GM11168 (cell line): ENCODE measurements around the gene EPB41L2.

ENCODE experiments used
- in situ Hi-C: fragments of 300-500 bp; cut with MboI; formaldehyde crosslinking; loops from one replicate; pipeline ENCODE4 v1.12.0; 2022; ENCODE audit warnings: low sequenced_read_pairs; ENCODE audit not compliant: unreplicated experiment

The EPB41L2 gene

DNA sequence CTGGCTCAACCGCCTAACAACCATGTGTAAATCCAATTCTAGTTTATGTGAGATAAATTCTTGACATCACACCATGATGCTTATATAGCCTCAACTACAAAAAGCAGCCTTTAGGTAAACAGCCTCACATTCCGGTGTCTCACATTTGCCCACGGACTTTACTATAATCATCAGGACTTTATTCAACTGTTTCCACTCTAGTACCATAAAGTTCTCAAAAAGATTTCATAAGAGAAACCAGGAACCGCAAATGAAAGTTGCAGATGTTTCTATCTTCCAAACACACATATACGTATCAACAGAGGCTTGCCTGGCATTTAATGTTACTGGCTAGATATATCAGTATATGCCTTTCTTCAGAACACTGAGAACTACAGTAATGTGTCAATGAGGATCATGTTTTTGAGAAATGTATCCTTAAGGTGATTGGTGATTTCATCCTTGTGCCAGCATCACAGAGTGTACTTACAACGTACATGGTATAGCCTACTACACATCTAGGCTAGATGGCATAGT lies 80.0 kb downstream of the EPB41L2 start:
- in situ Hi-C loops: no loop called here

DNA sequence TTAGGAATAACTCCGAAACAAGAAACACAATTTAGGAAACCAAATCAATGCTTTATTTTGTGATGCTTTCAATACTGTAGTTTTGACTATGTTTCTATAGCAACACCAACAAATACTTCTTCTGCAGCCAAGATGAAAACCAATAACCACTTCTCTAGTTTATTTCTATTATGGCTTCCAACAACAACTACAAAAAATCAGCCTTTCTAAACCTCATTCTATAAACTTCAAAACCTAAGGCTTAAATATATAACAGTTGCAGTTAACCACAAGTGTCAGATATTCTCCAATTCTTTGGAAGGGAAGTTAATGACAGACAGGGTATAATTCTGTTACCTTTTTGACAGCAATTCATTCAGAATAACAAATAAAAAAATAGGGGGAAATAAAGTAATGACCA lies 80.9 kb downstream of the EPB41L2 start:
- in situ Hi-C loops: no loop called here

DNA sequence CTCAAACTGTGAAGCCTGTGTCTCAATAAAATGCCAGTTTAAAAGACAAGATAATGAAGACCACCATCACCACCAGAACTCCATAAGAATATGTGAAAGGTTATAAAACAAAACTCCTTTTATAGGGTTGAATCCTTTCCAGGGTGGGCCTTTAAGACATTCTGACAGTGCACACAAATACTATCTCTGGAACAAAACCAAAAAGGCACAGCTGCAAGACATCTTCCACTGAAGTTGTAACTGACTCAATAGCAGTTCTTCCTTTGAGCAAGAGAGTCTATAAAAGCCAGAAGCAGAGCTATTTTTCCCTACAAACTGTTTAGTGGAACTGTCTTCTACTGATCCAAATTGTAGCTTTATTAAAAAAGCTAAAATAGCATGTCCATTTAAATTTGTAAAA lies 81.6 kb downstream of the EPB41L2 start:
- in situ Hi-C loops: no loop called here

DNA sequence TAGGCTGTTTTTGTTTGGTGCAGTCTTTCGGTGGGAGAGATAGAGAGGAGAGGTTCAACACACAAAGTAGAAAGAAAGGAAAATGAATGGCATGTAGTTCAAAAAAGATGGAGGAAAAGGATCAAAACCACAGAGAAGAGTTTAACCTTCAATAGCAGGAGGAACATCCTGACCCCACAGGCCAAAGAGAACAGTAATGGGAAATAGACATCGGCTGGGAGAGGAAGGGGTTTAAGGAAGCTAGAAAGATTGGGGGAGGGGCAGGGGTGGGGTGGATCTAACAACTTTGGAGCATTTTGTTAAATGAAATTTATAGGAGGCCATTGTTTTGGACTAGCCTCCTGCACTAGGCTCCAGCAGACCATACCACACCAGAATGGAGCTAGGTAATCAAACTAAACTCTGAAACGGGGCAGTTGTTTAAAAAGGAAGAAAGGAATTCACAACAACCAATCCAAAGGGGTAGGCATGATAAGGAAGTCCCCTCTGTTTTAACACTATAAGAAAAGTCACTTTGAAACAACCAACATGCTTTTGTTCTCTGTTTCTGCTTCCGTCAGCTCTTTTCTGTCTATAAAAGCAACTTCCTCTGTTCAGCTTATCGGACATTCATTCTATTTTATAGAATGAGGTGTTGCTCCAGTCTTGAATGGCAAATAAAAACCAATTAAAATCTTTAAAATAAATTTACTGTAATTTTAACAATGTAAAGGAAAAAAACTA lies 82.6 kb downstream of the EPB41L2 start:
- in situ Hi-C loops: no loop called here

DNA sequence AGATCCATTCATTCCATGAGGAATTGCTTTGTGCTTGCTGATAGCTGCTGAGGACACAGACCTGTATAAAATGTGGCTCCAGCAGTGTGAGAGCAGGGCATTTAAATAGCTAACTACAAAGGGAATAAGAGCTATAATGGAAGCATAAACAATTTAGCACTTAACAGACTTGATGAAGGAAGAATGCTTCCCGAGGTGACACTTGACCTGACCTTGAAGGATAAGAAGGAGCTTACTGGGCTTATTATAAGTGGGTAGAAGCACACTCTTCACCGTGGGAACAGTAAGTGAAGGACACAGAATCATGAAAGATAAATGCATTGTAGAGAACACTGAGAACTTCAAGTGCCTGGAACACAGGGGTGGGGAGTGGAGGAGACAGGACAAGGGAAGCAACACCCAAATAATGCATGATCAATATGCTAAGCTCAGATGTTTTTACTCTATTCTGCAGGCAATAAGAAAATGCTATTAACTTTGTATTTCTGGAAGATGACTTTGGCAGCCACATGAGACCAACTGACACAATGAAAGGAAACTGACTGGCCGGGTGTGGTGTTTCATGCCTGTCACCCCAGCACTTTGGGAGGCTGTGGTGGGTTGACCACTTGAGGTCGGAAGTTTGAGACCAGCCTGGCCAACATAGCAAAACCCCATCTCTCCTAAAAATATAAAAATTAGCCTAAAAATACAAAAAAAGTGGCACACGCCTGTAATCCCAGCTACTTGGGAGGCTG lies 84.2 kb downstream of the EPB41L2 start:
- in situ Hi-C loops: no loop called here

DNA sequence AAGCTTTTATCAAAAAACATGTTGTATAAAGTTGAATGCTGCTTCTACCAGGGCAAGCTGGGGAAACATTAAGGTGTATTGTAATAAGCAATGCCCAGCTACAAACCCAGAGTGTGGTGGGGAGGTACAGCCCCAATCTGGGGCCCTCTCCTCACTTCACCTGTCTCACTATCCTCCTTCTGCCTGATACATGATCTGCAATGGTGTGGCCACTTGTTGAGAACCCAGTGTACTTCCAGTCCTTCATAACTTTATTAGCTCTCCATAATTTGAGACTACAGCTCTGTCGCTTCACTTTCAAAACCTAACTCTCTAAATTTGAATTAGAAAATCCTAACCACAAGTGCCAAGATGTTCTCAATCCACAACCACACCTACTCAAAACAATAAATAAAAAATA lies 84.9 kb downstream of the EPB41L2 start:
- in situ Hi-C loops: no loop called here

DNA sequence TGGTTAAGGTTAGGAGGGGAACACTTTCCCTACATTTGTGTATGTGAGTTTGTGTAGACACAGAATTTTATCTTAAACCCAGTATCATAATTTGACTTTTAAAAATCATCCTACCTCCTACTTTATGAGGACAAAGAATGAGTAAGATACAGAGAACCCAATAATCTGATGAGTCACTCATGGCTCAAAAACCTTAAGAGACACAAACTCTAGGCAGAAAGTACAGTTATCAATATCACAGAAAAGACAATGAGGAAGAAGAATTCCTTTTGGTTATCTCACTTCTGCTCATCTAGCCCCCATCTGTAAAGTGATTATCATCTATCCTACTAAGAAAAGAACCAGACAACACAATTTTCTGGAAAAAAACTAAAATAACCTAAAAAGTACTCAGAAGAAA lies 87.7 kb downstream of the EPB41L2 start:
- in situ Hi-C loops: no loop called here

DNA sequence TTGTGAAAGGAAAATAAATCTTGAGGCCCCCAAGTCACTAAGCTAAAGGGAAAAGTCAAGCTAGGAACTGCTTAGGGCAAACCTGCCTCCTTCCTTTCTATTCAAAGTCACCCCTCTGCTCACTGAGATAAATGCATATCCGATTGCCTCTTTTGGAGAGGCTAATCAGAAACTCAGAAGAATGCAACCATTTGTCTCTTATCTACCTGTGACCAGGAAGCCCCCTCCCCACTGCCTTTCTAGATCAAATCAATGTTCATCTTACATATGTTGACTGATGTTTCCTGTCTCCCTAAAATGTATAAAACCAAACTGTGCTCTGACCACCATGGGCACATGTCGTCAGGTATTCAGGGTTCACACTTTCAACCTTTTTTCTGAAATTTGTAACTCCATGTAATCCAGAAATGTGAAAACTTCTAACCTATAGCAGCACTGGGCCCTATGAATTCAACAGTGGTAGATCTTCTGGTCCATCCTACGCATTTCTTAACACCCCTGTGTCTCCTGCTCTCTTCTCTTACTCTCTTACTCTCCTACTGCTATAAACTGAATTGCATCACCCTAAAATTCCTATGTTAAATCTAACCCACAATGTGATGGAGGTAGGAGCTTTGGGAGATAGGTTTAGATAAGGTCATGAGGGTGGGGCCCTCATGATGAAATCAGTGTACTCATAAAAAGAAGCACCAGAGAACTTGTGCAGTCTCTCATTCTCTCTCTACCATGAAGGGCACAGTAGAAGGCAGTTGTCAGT lies 89.3 kb downstream of the EPB41L2 start:
- in situ Hi-C loops: no loop called here

DNA sequence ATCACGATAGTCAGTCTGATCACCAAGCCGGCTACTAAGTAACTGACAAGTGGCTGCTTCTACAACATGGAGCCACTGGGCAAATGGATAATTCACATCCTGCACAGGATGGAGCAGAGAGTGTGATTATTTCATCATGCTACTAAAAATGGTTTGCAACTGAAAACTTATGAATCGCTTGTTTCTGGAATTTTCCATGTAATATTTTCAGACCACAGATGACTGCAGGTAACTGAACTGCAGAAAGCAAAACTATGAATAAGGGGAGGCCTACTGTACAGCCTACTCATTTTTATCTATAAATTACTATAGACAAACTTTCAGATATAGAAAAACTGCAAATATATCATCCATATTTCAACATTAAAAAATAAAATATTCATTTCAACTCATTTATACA lies 91.5 kb downstream of the EPB41L2 start:
- in situ Hi-C loops: no loop called here

DNA sequence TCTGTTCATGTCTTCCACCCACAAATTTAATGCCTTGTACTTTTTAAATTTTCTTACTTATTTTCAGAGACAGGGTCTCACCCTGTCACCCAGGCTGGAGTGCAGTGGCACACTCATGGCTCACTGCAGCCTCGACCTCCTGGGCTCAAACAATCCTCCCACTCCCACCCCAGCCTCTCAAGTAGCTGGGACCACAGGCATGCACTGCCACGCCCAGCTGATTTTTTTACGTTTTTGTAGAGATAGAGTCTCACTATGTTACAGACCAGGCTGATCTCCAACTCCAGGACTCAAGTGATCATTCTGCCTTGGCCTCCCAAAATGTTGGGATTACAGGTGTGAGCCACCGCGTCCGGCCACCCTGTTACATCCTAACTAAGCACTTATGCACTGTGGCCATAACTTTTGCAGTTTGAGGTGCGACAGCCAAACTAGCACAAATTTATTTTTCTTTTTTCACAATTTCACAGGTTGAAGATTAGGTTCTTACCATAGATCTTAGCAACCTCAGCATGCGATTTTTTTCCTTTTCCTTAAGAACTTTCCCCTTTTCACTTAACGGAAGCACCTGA lies 92.1 kb downstream of the EPB41L2 start:
- in situ Hi-C loops: no loop called here

DNA sequence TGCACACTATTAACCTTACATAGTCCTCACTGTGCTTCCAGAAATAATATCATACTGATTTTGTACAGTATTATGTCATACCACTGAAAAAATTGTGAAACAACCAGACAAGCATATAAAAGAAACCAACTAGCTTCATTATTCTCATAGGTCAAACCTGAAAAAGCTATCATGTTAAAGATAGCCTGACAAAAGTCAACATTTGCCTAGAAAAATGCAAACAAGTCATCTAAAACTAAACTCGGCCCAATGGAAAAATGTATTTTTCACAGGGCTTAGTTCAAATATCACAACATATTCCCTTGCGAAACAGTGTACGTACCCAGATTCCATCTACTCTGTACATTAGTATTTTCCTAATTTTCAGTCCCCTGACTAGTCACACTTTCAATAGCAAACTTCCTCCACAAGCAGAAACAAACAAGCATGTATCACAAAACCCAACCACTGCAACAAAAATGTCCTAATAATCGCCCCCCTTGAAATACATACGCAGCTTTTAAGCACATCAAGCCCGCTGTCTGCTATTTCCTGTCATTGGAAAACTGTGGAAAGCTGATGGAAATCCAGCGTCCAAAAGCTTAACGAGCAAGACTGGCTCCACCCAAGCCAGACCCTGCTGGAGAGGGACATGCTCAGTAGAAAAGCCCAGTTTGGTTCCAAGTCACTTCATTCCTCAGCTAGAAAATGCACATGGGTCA lies 93.1 kb downstream of the EPB41L2 start:
- in situ Hi-C loops: no loop called here

DNA sequence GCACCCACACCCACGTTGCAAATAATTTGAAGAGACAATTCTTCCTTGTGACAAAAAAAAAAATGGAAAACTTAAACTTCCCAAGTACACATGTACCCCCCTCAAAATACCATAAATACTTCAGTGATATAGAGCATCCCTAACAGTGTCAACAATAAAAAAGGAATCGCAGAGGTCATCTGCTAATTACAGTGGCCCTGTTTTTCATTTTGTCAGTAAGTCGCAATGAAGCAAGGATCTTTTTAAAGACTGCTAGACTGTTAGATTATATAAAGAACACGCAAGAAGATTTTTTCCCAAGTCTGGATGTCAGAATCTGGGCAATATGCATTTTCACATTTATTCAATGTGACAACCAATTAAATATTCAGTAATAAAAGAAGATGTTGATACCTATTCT lies 93.9 kb downstream of the EPB41L2 start:
- in situ Hi-C loops: no loop called here

DNA sequence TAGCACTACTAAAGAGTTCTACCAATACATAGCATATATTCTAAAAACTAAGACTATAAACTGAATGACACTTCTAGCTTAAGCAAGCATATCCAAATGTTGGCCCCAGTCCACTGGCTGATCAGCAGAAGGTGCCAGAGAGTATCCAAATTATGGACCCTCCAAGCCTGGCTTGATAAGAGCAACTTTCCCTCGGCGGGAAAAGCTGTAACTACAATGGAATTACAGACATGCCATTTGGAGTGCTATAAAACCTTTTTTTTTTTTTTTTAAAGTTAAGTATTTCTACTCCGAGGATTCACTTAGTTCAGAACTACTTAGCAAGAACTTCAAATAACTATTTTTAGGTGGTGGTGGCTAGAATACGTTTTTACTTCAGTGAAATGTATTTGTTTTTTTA lies 94.6 kb downstream of the EPB41L2 start:
- in situ Hi-C loops: no loop called here

DNA sequence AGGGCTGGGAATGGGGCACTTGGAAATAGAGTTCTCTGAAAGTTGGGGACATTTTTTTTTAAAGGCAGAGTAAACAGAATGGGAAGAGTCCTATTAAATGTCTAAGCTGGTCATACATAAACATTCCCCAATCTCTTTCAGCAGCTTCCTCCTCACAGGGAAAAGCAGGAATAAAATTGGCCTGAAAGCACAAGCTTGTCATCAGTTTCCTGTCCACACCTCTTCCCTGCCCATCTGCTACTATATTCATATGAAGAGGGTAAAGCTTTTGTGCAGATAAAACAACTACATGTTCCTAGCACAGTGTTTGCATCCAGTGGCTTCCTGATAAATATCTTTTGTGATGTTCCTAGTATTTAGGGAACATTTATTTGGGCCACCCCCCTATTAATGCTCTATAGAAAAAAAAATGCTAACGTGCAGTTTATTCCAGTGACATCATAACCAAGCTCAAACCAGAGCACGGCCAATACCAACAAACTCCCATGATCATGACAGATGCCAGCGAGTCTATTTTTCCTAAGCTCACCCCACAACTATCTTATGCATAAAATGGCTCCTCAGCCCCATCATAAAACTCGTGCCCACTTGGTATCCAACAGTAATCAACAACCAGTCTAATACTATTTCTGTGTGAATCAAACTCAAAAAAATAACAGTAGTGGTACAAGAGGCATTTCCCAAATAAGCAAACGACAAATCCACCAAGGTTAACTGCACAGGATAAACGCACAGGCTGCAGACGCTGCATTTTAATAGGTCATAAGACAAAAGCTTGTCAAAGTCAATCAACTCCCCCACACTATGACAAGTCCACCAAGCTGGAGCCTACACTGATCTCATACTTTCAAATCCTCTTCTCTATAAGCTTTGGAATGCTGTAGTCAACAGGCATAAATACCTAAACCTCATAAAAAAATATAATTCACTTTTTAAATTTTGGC lies 95.3 kb downstream of the EPB41L2 start:
- in situ Hi-C loops: no loop called here

DNA sequence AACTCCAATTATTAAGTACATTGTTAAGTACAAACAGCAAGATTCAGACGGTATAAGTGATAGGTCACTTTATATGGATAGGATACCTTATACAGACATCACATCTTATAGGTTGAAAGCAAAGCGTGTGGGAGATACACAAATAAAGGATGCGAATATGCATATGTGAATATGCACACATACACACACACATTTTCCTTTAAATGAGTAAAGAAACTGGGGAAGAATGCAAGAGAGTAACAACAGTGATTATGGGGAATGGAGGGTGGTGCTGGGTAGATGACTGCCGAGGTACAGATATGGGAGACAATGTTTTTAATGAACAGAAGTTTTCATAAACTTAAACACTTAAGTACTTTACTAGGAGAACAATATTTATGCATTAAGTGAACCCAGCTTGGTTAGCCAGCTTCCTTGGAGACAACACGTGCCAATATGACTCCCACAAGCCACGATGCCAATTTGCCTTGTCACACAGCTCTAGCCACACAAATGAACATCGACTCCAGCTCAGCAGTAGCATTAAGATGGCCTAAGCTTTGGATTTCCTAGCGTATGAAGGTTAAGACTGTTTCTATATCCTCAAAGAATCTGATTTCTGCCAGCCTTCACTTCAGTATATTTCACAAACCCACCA lies 96.6 kb downstream of the EPB41L2 start:
- in situ Hi-C loops: no loop called here

DNA sequence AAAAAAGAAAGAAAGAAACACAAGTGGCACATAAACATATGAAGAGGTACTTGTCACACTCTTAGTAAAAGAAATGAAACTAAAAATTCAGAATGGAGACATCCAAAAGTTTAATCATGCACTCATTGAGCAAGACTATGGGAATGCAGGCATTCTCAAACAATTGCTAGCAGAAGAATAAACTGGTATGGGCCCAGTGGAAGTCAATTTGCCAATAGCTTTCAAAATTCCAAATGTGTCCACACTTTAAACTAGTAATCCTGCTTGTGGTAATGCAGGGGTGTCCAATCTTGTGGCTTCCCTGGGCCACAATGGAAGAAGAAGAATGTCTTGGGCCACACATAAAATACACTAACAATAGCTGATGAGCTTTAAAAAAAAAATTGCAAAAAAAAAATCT lies 97.4 kb downstream of the EPB41L2 start:
- in situ Hi-C loops: no loop called here

DNA sequence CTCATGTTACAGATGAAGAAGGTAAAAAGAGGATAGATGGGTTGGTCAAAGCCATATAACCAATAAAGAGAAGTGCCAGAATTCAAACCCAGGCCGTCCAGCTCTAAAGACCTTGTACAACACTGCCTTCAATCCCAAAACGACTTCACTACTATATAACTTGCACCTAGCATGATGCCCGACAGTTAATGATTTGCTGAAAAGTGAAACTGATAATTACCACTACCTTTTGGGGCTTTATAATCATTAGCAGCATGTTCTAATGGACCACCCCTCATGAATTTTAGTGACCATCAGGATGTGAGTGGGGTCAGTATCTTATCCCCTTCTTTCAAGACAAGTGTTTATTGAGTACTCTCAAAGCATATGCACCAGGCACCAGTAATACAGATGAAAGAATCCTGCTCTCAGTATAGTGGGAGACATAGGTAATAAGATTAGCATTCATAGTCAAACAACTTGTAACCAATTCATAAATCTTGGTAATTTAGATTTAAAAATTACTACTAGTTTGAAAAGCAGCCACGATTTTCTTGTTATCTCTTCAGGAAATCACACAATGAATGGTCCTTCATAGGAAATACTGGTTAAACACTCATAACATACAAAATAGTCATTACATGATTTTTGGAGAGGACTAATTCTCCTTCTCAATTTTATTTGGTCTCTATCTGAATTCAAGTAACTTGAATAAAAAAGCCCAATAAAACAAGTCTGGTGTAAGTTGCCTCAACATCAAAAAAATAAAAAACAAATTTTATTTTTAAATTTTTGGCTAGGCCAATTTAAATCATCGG lies 98.0 kb downstream of the EPB41L2 start:
- in situ Hi-C loops: no loop called here

DNA sequence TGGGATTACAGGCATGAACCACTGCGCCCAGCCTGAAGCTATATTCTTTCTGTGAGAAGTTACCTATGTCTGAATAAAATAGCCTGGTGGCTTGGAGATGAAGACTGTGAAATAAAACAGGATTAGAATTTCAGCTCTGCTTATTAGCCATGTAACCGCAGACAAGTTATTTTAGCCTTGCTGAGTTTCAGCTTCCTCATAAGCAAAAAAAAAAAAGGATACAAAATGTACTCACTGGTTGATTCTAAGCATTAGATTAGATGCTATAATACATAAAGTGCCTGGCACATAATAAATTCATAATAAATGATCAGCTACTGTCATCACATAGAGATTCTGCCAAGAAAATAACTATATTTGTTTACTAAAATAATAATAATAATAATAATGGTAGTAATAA lies 98.8 kb downstream of the EPB41L2 start:
- in situ Hi-C loops: no loop called here
